Vagina (tissue), 2 donors: Measurements from ENCODE around the gene GZF1. TPM values are rescaled to one million over a fixed set of nuclear protein-coding genes. Genes with fewer than 3 reads are reported as not detected.

Source experiments
- DNase-seq, 2 donors: peaks; one replicate each; pipeline ENCODE4 v3.0.0-alpha.2; 2017; ENCODE audit errors: extremely low spot score in 2 of 2
- H3K27ac ChIP-seq: fragments of 200-600 bp; sonication (generic); one replicate; pipeline ENCODE4 v1.5.1; 2019
- H3K27me3 ChIP-seq: fragments of 200-600 bp; sonication (generic); one replicate; pipeline ENCODE4 v1.5.1; 2019
- H3K36me3 ChIP-seq, 2 donors: fragments of 200-600 bp; sonication (generic); one replicate each; pipeline ENCODE4 v1.5.1; 2017 to 2019
- H3K4me1 ChIP-seq: fragments of 200-600 bp; sonication (generic); one replicate; pipeline ENCODE4 v1.5.1; 2019
- H3K4me3 ChIP-seq, 2 donors: fragments of 200-600 bp; sonication (generic); 1 replicate in 1 of 2; 2 replicates in 1 of 2; pipeline ENCODE4 v1.5.1; 2016 to 2019
- H3K9me3 ChIP-seq: fragments of 200-600 bp; sonication (generic); one replicate; pipeline ENCODE4 v1.5.1; 2019
- POLR2A ChIP-seq, 2 donors: fragments of 450-650 bp; IDR thresholded peaks; one replicate each; pipeline ENCODE4 v1.6.1; 2017; ENCODE audit warnings: antibody characterized with exemption in 2 of 2, mild to moderate bottlenecking in 2 of 2, moderate library complexity in 2 of 2
- POLR2AphosphoS5 ChIP-seq, 2 donors: sonication (generic); formaldehyde crosslinking; IDR thresholded peaks; one replicate each; pipeline ENCODE4 v1.9.0; 2017; ENCODE audit warnings: antibody characterized with exemption in 2 of 2, mild to moderate bottlenecking in 2 of 2, low read depth in 1 of 2; ENCODE audit not compliant: insufficient read depth in 1 of 2
- intact Hi-C: fragments of 100-400 bp; cut with DNase I; formaldehyde crosslinking; loops from one replicate; pipeline ENCODE4 v1.15.1; 2023
- small RNA-seq: library from RNA; depleted of rRNA; stranded (forward); fragments of <200 nt; gene quantifications from one replicate; pipeline ENCODE3, GENCODE V24; 2016
- total RNA-seq: library from RNA; depleted of rRNA; stranded (reverse); fragments of >200 nt; gene quantifications from one replicate; pipeline ENCODE4 v1.2.3, GENCODE V29; 2016
- TF ChIP-seq, protein P1 (sequence below), 3 experiments: fragments of 450-650 bp in 2 of 3; fragments of 200-600 bp in 1 of 3; sonication (generic) in 1 of 3; IDR thresholded peaks; one replicate each; pipeline ENCODE4 v1.5.1; 2017 to 2019; ENCODE audit warnings: antibody characterized with exemption in 3 of 3, mild to moderate bottlenecking in 2 of 3, moderate library complexity in 2 of 3

GZF1 gene
- total RNA-seq, 1 donor from 2014 or later, result 20.9 TPM

DNA sequence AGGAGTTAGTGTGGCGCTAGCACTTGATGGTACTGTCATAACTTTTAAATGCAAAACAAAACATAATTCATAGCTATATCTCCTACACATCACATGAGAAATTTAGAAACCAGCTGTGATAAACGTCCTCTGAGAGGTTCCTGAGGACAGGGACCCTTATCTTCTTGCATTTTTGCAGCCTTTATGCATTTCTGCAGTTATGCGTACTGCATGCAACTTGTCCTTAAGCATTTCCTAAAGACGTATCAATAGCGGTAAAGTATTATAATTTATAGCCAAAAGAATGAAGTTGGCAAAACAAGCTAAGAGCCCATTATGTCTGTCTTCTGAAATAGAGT, 57.6 kb downstream of the GZF1 start:
- Histone ChIP-seq H3K4me3 (peak overlapping the region; percentile 89 to 98), H3K9me3 (no peaks in the 10 kb centered on the region), H3K27me3 (no peaks in the 10 kb centered on the region), H3K36me3 (no peaks in the 10 kb centered on the region), H3K4me1 (peaks cover 43% of the 10 kb centered on the region), H3K27ac (peak overlapping the region; percentile 97)
- no peak for DNase-seq
- TF ChIP-seq POLR2AphosphoS5 (IDR thresholded peaks at IDR 0.05; ENCODE audit: insufficient read depth in 1 of 2, low read depth in 1 of 2) (no peak), POLR2A (IDR thresholded peaks at IDR 0.05) (no peak)
- TF ChIP-seq, protein P1, sequence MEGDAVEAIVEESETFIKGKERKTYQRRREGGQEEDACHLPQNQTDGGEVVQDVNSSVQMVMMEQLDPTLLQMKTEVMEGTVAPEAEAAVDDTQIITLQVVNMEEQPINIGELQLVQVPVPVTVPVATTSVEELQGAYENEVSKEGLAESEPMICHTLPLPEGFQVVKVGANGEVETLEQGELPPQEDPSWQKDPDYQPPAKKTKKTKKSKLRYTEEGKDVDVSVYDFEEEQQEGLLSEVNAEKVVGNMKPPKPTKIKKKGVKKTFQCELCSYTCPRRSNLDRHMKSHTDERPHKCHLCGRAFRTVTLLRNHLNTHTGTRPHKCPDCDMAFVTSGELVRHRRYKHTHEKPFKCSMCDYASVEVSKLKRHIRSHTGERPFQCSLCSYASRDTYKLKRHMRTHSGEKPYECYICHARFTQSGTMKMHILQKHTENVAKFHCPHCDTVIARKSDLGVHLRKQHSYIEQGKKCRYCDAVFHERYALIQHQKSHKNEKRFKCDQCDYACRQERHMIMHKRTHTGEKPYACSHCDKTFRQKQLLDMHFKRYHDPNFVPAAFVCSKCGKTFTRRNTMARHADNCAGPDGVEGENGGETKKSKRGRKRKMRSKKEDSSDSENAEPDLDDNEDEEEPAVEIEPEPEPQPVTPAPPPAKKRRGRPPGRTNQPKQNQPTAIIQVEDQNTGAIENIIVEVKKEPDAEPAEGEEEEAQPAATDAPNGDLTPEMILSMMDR (IDR thresholded peaks at IDR 0.05), result no peak
- intact Hi-C loops, result no loop called here

DNA sequence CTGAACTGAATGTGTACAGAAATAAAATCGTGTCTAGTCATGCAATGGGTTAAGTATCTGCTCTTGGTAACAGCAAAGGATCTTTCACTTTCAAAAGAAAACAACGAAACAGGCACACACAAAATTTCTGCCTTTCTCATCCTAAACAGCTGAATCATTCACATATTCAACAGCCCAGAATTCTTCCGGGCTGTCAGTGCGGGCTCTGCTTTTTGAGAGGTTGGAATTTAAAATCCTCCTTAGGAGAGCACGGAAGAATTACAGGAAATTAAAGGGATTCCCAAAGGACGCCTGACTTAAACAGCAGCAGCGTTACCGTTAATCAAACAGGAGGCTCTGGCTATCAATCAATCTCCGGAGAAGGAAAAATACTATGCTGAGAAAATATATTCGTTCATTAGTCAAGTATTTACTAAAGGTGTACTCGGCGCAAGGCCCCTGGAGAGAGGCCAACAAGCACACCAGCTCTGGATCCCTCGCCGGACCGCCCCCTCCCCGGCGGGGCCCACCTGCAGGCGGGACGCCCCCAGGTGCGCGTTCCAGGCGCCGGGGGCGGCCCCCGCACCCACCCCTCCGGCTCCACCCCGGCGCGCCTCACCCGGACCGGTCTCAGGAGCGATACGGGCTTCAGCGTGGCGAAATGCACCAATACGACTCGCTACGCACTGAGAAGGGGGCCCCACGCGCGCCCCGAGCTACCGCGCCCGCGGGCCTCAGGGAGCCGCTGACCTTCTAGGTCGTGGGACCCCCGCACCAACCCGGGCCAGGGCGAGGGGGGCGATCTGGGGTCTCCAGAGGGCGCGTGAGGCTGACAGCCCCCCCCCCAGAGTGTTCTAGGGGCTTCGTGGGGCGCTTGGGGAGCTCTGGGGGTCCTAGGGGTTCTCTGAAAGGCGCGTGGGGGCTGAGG, 58.3 kb downstream of the GZF1 start:
- peaks cover 43% of the 10 kb centered on the region for H3K4me1 ChIP-seq
- H3K27me3 ChIP-seq, result no peaks in the 10 kb centered on the region
- peak overlapping the region; percentile 89 to 98 for H3K4me3 ChIP-seq
- peak overlapping the region; percentile 97 for H3K27ac ChIP-seq
- H3K36me3 ChIP-seq, result no peaks in the 10 kb centered on the region
- DNase-seq, result no peak
- intact Hi-C loops, result loop anchor here (5.0 kb wide), 2 partner anchors 58 to 1972 kb away; partner anchors contain the start of genes ABHD12 and GZF1
- no peak for TF ChIP-seq POLR2AphosphoS5 (IDR thresholded peaks at IDR 0.05; ENCODE audit: insufficient read depth in 1 of 2, low read depth in 1 of 2)
- no peak for TF ChIP-seq POLR2A (IDR thresholded peaks at IDR 0.05)
- TF ChIP-seq, protein P1 (IDR thresholded peaks at IDR 0.05), result no peak
- H3K9me3 ChIP-seq, result no peaks in the 10 kb centered on the region

DNA sequence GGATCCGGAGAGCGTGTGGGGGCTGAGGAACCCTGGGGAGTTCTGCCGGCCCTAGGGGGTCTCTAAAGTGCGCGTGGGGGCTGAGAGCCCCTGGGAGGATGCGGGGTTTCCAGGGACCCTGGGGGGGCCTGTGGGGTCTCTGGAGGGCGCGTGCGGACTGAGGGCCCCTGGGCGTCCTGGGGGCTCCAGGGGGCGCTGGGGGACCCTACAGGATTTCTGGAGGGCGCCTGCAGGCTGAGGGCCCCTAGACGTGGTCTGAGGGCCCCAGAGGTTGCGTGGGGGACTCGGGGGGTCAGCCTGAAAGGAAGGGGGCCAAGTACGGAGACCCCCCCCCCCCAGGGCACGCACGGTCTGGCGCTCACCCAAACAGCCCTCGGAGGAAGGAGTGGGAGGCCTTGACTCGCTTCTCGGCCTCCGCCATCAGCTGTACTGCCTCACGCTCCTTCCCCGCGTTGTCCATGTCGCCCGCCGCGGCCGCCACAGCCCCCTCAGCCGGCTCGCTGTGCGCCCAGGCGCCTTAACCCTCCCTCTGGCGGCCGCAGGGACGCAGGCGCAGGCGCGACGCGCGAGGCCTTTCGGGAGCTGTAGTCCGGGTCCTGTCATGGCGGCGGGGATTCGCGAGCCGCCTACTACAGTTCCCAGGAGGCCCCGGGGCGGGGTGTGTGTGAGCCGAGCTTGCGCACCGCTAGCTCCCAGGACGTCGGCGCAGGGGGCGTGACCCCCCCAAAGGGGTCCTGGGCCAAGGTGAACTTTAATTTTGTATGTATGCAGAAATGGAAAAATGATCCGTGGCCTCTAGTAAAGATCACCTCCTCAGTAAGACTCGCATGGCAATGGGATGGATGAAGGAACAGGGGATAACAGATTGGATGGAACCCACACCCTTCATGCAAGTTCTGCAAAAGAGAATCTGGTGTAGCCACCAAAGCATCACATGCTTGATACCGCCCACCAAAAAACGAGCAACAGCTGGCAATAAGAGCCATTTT, 59.3 kb downstream of the GZF1 start, which contains the start of gene NAPB:
TSS of gene NAPB (minus strand) at position 546 of the 989 bp plus-strand sequence. CDS start at position 460, 86 bp downstream.
- TF ChIP-seq, protein P1 (IDR thresholded peaks at IDR 0.05), result peak in 1 of 3 experiments; percentile 78
- TF ChIP-seq POLR2A (IDR thresholded peaks at IDR 0.05) (peak in 1 of 2 donors; percentile 85), POLR2AphosphoS5 (IDR thresholded peaks at IDR 0.05; ENCODE audit: insufficient read depth in 1 of 2, low read depth in 1 of 2) (peak; percentile 94 to 95)
- intact Hi-C loops, result loop anchor here (5.0 kb wide), 2 partner anchors 59 to 1971 kb away; partner anchors contain the start of genes ABHD12 and GZF1

More for the DNA sequence above, 59.3 kb downstream of the GZF1 start, which contains the start of gene NAPB:
- H3K27me3 ChIP-seq, result no peaks in the 10 kb centered on the region
- H3K9me3 ChIP-seq, result no peaks in the 10 kb centered on the region
- DNase-seq, result peak in 1 of 2 donors; percentile 89
- H3K4me3 ChIP-seq, result peak within 1 kb of the TSS; percentile 89 to 98
- H3K36me3 ChIP-seq, result no peaks in the 10 kb centered on the region
- peak within 1 kb of the TSS; percentile 97 for H3K27ac ChIP-seq
- H3K4me1 ChIP-seq, result peaks cover 34% of the 10 kb centered on the region

Small RNA genes within 50 kb of the gene (small RNA-seq; reads per million reads assigned to genes)
- gene RNA5SP479, result not detected

Other genes starting within 250 kb of the GZF1 start
- 40.0 TPM for gene NXT1, start 11.4 kb upstream of the GZF1 start, total RNA-seq
- gene NAPB, start 59.3 kb downstream of the GZF1 start, total RNA-seq, result 28.5 TPM
- not detected for gene CSTL1, start 77.5 kb downstream of the GZF1 start, total RNA-seq
- gene CST11, start 90.7 kb downstream of the GZF1 start, total RNA-seq, result not detected
- gene CST8, start 128.9 kb downstream of the GZF1 start, total RNA-seq, result not detected
- gene CST9L, start 206.3 kb downstream of the GZF1 start, total RNA-seq, result not detected
- not detected for gene CST9, start 243.7 kb downstream of the GZF1 start, total RNA-seq